Astrocyte (in vitro differentiated cells and primary cell): Measurements from ENCODE around the gene APBA3. TPM values are rescaled to one million over a fixed set of nuclear protein-coding genes. Genes with fewer than 3 reads are reported as not detected.

ENCODE experiments used
- DNase-seq: peaks from one replicate; pipeline ENCODE4 v3.0.0-alpha.2; 2010; ENCODE audit warnings: low read depth
- FAIRE-seq: peaks from 2 replicates; lab custom pipeline; 2011; peaks lifted over from hg19 to GRCh38; lab: Jason Lieb, UNC
- H2AFZ ChIP-seq: 2 replicates; pipeline ENCODE4 v1.6.0; 2012; ENCODE audit warnings: low read depth, low read length, inconsistent platforms
- H3K27ac ChIP-seq: 2 replicates; pipeline ENCODE4 v1.5.1; 2011; ENCODE audit warnings: low read depth, low read length, inconsistent platforms
- H3K27me3 ChIP-seq: 2 replicates; pipeline ENCODE4 v1.6.0; 2011; ENCODE audit warnings: low read length, inconsistent platforms; ENCODE audit not compliant: insufficient read depth
- H3K36me3 ChIP-seq: 2 replicates; pipeline ENCODE4 v1.5.1; 2011; ENCODE audit warnings: low read length, inconsistent platforms; ENCODE audit not compliant: insufficient read depth
- H3K4me1 ChIP-seq: 2 replicates; pipeline ENCODE4 v1.5.1; 2011; ENCODE audit warnings: low read length, inconsistent platforms; ENCODE audit not compliant: insufficient read depth
- H3K4me2 ChIP-seq: 2 replicates; pipeline ENCODE4 v1.6.0; 2012; ENCODE audit warnings: low read length, inconsistent platforms
- H3K4me3 ChIP-seq: 2 replicates; pipeline ENCODE4 v1.5.1; 2011; ENCODE audit warnings: low read depth, mild to moderate bottlenecking, low read length, inconsistent platforms; ENCODE audit not compliant: insufficient read depth
- H3K79me2 ChIP-seq: 2 replicates; pipeline ENCODE4 v1.6.0; 2012; ENCODE audit warnings: mild to moderate bottlenecking, low read length, inconsistent platforms; ENCODE audit not compliant: insufficient read depth
- H3K9ac ChIP-seq: 2 replicates; pipeline ENCODE4 v1.6.0; 2012; ENCODE audit warnings: mild to moderate bottlenecking, low read length, inconsistent platforms
- H3K9me3 ChIP-seq: 2 replicates; pipeline ENCODE4 v1.5.1; 2012; ENCODE audit warnings: low read depth, mild to moderate bottlenecking, low read length, inconsistent platforms; ENCODE audit not compliant: insufficient read depth
- H4K20me1 ChIP-seq: 2 replicates; pipeline ENCODE4 v1.6.0; 2012; ENCODE audit warnings: low read length, inconsistent platforms; ENCODE audit not compliant: insufficient read depth
- H3K27ac Mint-ChIP-seq: one replicate; pipeline ENCODE4 v1.8.0; 2021; ENCODE audit warnings: mild to moderate bottlenecking, mixed read lengths; ENCODE audit not compliant: unreplicated experiment
- H3K27me3 Mint-ChIP-seq: one replicate; pipeline ENCODE4 v1.8.0; 2021; ENCODE audit warnings: low read depth, mixed read lengths; ENCODE audit not compliant: unreplicated experiment
- H3K36me3 Mint-ChIP-seq: one replicate; pipeline ENCODE4 v1.8.0; 2021; ENCODE audit warnings: low read depth, mixed read lengths; ENCODE audit not compliant: unreplicated experiment
- H3K4me1 Mint-ChIP-seq: one replicate; pipeline ENCODE4 v1.8.0; 2021; ENCODE audit warnings: low read depth, mixed read lengths; ENCODE audit not compliant: unreplicated experiment
- H3K4me3 Mint-ChIP-seq: one replicate; pipeline ENCODE4 v1.8.0; 2021; ENCODE audit warnings: mild to moderate bottlenecking, moderate library complexity, mixed read lengths; ENCODE audit not compliant: unreplicated experiment
- H3K9me3 Mint-ChIP-seq: one replicate; pipeline ENCODE4 v1.8.0; 2021; ENCODE audit warnings: mild to moderate bottlenecking, mixed read lengths; ENCODE audit not compliant: unreplicated experiment
- EZH2 ChIP-seq: IDR thresholded peaks from 2 replicates; pipeline ENCODE4 v1.6.1; 2012; ENCODE audit warnings: mild to moderate bottlenecking, low read length, inconsistent platforms; ENCODE audit not compliant: insufficient read depth
- total RNA-seq: library from RNA; stranded (reverse); gene quantifications from 2 replicates; pipeline ENCODE4 v1.2.1, GENCODE V29; 2021
- TF ChIP-seq, protein P1 (sequence below): IDR thresholded peaks from 2 replicates; pipeline ENCODE4 v1.5.1; 2011; ENCODE audit warnings: low read depth, mild to moderate bottlenecking, inconsistent platforms, low read length, moderate library complexity; ENCODE audit not compliant: insufficient read depth

The APBA3 gene
- total RNA-seq, 1 donor from 2014 or later: 16.5 TPM

DNA sequence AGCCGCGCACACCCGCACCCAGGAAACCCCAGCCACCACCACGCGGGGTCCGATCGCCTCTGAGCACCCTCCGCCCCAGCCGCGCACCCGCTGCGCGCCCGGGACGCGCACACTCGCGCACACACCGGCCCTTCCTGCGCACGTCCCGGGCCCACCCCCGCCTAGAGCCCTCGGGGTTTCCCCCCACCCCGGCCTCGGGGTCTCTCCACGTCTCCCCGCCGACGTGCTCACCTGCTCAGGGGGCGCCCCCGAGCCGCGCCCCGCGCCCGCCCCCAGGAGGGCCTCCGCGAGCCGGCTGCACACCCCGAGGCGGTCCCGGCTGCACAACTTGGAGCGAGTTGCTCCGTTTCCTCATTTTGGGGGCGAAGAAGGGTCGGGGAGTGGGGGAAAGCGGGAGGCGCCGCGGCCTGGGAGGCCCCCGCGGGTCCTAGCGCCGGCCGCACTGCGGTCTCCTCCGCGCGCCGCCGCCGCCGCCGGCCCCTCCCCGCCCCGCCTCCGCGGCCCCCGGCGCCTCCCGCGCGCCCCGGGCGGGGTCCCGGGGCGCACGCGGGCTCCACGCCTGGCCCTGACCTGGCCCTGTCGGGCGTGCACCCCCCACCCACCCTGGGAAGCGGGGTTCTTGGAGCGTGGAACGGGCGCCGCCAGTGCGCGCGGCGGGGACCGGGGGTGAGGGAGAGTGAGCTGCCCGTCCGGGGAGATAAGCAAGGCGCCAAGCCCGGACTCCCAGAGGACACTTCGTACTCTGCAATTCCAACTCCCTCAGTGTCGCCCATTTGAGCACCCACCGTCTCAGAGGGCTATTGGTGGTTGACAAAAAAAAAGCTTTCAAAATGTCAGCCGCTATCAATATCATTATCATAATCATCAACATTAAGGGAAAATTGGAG, 24.7 kb upstream of the APBA3 start, which contains the start of gene MATK:
MATK (minus strand) TSS at position 444 of the 887 bp plus-strand sequence. CDS start 1,246 bp downstream, outside the sequence.
- H2AFZ ChIP-seq: no peak within 1 kb of the TSS
- no peak within 1 kb of the TSS for H3K4me3 ChIP-seq
- H3K36me3 ChIP-seq: no peaks in the 10 kb centered on the region
- no peaks in the 10 kb centered on the region for H3K79me2 ChIP-seq
- Mint-ChIP-seq H3K4me3 (peak within 1 kb of the TSS; percentile 62), H3K9me3 (peaks cover 31% of the 10 kb centered on the region), H3K27me3 (peaks cover 30% of the 10 kb centered on the region), H3K4me1 (no peaks in the 10 kb centered on the region), H3K36me3 (peaks cover 9% of the 10 kb centered on the region), H3K27ac (no peak within 1 kb of the TSS)
- H3K4me1 ChIP-seq: no peaks in the 10 kb centered on the region
- no peak within 1 kb of the TSS for H3K27ac ChIP-seq
- FAIRE-seq (no peak), DNase-seq (no peak)
- H3K27me3 ChIP-seq: peaks cover 15% of the 10 kb centered on the region
- H4K20me1 ChIP-seq: no peaks in the 10 kb centered on the region
- H3K4me2 ChIP-seq: peak within 1 kb of the TSS; percentile 11
- TF ChIP-seq EZH2: no peak
- TF ChIP-seq, protein P1, sequence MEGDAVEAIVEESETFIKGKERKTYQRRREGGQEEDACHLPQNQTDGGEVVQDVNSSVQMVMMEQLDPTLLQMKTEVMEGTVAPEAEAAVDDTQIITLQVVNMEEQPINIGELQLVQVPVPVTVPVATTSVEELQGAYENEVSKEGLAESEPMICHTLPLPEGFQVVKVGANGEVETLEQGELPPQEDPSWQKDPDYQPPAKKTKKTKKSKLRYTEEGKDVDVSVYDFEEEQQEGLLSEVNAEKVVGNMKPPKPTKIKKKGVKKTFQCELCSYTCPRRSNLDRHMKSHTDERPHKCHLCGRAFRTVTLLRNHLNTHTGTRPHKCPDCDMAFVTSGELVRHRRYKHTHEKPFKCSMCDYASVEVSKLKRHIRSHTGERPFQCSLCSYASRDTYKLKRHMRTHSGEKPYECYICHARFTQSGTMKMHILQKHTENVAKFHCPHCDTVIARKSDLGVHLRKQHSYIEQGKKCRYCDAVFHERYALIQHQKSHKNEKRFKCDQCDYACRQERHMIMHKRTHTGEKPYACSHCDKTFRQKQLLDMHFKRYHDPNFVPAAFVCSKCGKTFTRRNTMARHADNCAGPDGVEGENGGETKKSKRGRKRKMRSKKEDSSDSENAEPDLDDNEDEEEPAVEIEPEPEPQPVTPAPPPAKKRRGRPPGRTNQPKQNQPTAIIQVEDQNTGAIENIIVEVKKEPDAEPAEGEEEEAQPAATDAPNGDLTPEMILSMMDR: no peak
- H3K9ac ChIP-seq: no peak within 1 kb of the TSS
- peaks cover 25% of the 10 kb centered on the region for H3K9me3 ChIP-seq

DNA sequence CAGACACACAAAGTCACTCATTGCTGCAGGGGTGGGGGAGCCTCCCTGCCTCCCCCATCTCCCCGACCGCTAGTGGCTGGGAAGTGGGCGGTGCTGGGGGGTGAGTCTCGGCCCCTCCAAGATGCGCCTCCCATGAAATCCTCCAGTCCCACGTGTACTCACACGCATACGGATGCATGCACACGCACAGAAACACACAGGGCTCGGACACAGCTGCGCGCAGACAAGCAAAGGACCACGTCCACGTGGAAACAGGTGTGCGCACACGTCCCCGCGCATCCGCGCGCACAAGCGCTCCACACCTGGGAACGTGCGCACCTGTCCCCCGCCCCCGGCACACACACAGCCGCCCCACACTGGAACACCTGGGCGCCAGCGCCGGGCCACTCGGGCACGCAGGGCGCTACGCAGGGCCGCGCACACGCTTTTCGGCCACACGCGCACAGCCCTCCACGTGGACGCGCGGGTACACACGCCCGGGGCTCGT, 24.0 kb upstream of the APBA3 start:
- Histone ChIP-seq H3K9me3 (peaks cover 25% of the 10 kb centered on the region), H3K4me1 (no peaks in the 10 kb centered on the region), H2AFZ (no peak overlapping the region), H3K9ac (no peak overlapping the region), H3K4me2 (peak overlapping the region; percentile 11), H3K79me2 (no peaks in the 10 kb centered on the region), H4K20me1 (no peaks in the 10 kb centered on the region), H3K4me3 (no peak overlapping the region), H3K36me3 (no peaks in the 10 kb centered on the region), H3K27ac (no peak overlapping the region), H3K27me3 (peaks cover 10% of the 10 kb centered on the region)
- no peak overlapping the region for H3K27ac Mint-ChIP-seq
- H3K4me3 Mint-ChIP-seq: no peak overlapping the region
- H3K4me1 Mint-ChIP-seq: no peaks in the 10 kb centered on the region
- H3K36me3 Mint-ChIP-seq: peaks cover 9% of the 10 kb centered on the region
- DNase-seq (no peak), FAIRE-seq (no peak)
- TF ChIP-seq EZH2: no peak
- TF ChIP-seq, protein P1: no peak
- H3K27me3 Mint-ChIP-seq: peaks cover 26% of the 10 kb centered on the region
- peaks cover 28% of the 10 kb centered on the region for H3K9me3 Mint-ChIP-seq
